Measurements from ENCODE around the gene SHH.

- TF ChIP-seq, protein P1, sequence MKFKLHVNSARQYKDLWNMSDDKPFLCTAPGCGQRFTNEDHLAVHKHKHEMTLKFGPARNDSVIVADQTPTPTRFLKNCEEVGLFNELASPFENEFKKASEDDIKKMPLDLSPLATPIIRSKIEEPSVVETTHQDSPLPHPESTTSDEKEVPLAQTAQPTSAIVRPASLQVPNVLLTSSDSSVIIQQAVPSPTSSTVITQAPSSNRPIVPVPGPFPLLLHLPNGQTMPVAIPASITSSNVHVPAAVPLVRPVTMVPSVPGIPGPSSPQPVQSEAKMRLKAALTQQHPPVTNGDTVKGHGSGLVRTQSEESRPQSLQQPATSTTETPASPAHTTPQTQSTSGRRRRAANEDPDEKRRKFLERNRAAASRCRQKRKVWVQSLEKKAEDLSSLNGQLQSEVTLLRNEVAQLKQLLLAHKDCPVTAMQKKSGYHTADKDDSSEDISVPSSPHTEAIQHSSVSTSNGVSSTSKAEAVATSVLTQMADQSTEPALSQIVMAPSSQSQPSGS (CRISPR knock-in tag; IDR thresholded peaks at IDR 0.05; ENCODE audit: borderline replicate concordance, low read depth): no peak
- no peak for TF ChIP-seq FOXK1 (CRISPR knock-in tag; IDR thresholded peaks at IDR 0.05)
- TF ChIP-seq ZBTB21 (CRISPR knock-in tag; IDR thresholded peaks at IDR 0.05; ENCODE audit: borderline replicate concordance): no peak
- TF ChIP-seq, protein P2, sequence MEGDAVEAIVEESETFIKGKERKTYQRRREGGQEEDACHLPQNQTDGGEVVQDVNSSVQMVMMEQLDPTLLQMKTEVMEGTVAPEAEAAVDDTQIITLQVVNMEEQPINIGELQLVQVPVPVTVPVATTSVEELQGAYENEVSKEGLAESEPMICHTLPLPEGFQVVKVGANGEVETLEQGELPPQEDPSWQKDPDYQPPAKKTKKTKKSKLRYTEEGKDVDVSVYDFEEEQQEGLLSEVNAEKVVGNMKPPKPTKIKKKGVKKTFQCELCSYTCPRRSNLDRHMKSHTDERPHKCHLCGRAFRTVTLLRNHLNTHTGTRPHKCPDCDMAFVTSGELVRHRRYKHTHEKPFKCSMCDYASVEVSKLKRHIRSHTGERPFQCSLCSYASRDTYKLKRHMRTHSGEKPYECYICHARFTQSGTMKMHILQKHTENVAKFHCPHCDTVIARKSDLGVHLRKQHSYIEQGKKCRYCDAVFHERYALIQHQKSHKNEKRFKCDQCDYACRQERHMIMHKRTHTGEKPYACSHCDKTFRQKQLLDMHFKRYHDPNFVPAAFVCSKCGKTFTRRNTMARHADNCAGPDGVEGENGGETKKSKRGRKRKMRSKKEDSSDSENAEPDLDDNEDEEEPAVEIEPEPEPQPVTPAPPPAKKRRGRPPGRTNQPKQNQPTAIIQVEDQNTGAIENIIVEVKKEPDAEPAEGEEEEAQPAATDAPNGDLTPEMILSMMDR (IDR thresholded peaks at IDR 0.05): no peak
- TF ChIP-seq NFE2L1 (CRISPR knock-in tag; IDR thresholded peaks at IDR 0.05): no peak
- TF ChIP-seq TEAD1 (CRISPR knock-in tag; IDR thresholded peaks at IDR 0.05): no peak
- no peak for TF ChIP-seq IRF2 (CRISPR knock-in tag; IDR thresholded peaks at IDR 0.05; ENCODE audit: borderline replicate concordance, low read depth)
- TF ChIP-seq NR3C1 (CRISPR knock-in tag; conservative IDR thresholded peaks at IDR 0.05; ENCODE audit: low read depth): no peak
- no peak for TF ChIP-seq MXD4 (CRISPR knock-in tag; IDR thresholded peaks at IDR 0.05; ENCODE audit: borderline replicate concordance)
- no peak for TF ChIP-seq ZNF317 (CRISPR knock-in tag; IDR thresholded peaks at IDR 0.05; ENCODE audit: borderline replicate concordance, low read depth)
- TF ChIP-seq, protein P3, sequence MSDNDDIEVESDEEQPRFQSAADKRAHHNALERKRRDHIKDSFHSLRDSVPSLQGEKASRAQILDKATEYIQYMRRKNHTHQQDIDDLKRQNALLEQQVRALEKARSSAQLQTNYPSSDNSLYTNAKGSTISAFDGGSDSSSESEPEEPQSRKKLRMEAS (CRISPR knock-in tag; IDR thresholded peaks at IDR 0.05): no peak
- TF ChIP-seq ELF4 (CRISPR knock-in tag; IDR thresholded peaks at IDR 0.05; ENCODE audit: low read depth): no peak
Observed at GRCh38 chr7:155791214-155791737, 21.0 kb downstream of the SHH start.

All from WTC11 (cell line).